ENCODE results near the gene MPZ. TPM values are rescaled to one million over a fixed set of nuclear protein-coding genes. Genes with fewer than 3 reads are reported as not detected.

MPZ gene
- total RNA-seq, 2 donors from 2014 or later, result 4.4 to 6.6 TPM

GRCh38 chr1:161285521-161285920 lies 24.2 kb downstream of the MPZ start:
- Mint-ChIP-seq H3K27ac (no peak overlapping the region), H3K4me1 (ENCODE audit: low read depth in 2 of 2) (no peaks in the 10 kb centered on the region), H3K27me3 (peaks cover 9 to 12% of the 10 kb centered on the region in 2 donors), H3K36me3 (no peaks in the 10 kb centered on the region), H3K4me3 (no peak overlapping the region), H3K9me3 (no peaks in the 10 kb centered on the region)
- no peak for ATAC-seq
- no peak for DNase-seq (ENCODE audit: low spot score)

GRCh38 chr1:161285113-161285512 lies 24.7 kb downstream of the MPZ start:
- H3K4me1 Mint-ChIP-seq (ENCODE audit: low read depth in 2 of 2), result no peaks in the 10 kb centered on the region
- no peaks in the 10 kb centered on the region for H3K36me3 Mint-ChIP-seq
- DNase-seq (ENCODE audit: low spot score) (no peak), ATAC-seq (no peak)
- H3K27me3 Mint-ChIP-seq, result peaks cover 9 to 12% of the 10 kb centered on the region in 2 donors
- H3K27ac Mint-ChIP-seq, result no peak overlapping the region
- H3K4me3 Mint-ChIP-seq, result no peak overlapping the region
- H3K9me3 Mint-ChIP-seq, result no peaks in the 10 kb centered on the region

GRCh38 chr1:161282991-161283390 lies 26.8 kb downstream of the MPZ start:
- Mint-ChIP-seq H3K4me3 (no peak overlapping the region), H3K36me3 (no peaks in the 10 kb centered on the region), H3K9me3 (no peaks in the 10 kb centered on the region), H3K27me3 (peaks cover 15 to 19% of the 10 kb centered on the region in 2 donors), H3K27ac (no peak overlapping the region), H3K4me1 (ENCODE audit: low read depth in 2 of 2) (no peaks in the 10 kb centered on the region)
- ATAC-seq (no peak), DNase-seq (ENCODE audit: low spot score) (no peak)

DNA sequence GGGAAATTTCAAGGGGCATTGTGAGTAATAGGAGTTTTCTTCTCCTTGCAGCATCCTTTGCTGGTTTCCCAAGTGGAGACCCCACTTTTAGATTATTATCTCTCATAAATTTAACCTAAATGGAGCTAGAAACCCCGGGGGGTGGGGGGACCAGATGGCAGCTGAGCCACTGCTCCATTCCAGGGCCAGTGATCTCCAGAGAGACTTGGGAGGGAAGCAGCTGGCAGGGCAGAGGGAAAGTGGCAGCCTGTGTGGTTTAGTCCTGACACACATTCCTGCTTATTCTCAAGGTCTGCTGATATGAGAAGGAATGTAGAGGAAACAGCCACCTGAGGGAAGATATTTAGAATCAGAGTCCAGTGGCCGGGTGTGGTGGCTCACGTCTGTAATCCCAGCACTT lies 34.9 kb downstream of the MPZ start:
- ATAC-seq (no peak), DNase-seq (ENCODE audit: low spot score) (no peak)
- no peak overlapping the region for H3K27ac Mint-ChIP-seq
- H3K9me3 Mint-ChIP-seq, result no peaks in the 10 kb centered on the region
- no peaks in the 10 kb centered on the region for H3K36me3 Mint-ChIP-seq
- no peaks in the 10 kb centered on the region for H3K4me1 Mint-ChIP-seq (ENCODE audit: low read depth in 2 of 2)
- peaks cover 17 to 41% of the 10 kb centered on the region in 2 donors for H3K27me3 Mint-ChIP-seq
- H3K4me3 Mint-ChIP-seq, result no peak overlapping the region

- no peak overlapping the region for H3K27ac Mint-ChIP-seq
- no peaks in the 10 kb centered on the region for H3K4me1 Mint-ChIP-seq (ENCODE audit: low read depth in 2 of 2)
- no peak for DNase-seq (ENCODE audit: low spot score)
- H3K4me3 Mint-ChIP-seq, result no peak overlapping the region
- peaks cover 14 to 35% of the 10 kb centered on the region in 2 donors for H3K27me3 Mint-ChIP-seq
- ATAC-seq, result no peak
- no peaks in the 10 kb centered on the region for H3K9me3 Mint-ChIP-seq
- no peaks in the 10 kb centered on the region for H3K36me3 Mint-ChIP-seq
Measured at GRCh38 chr1:161273402-161273801, 36.4 kb downstream of the MPZ start.

DNA sequence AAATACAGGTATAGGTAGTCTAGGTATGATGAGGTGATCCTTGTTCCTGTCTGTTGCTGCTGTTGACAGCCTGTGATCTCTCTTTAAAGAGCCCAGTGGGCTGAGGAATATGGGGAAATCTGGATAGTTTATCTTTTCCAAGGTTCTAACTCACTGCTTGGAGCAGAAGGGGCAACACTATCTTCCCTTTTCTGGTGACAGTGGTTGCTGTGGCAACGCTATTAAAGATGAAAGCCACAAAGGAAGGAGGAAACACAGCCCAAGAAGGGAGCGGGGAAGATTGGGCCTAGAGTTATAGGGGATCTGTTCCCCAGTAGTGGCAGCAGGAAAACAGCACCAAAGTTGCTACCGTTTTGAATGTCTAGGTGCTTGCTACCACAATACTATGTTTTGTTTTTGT lies 42.4 kb downstream of the MPZ start:
- ATAC-seq, result no peak
- no peak overlapping the region for H3K27ac Mint-ChIP-seq
- H3K9me3 Mint-ChIP-seq, result no peaks in the 10 kb centered on the region
- H3K36me3 Mint-ChIP-seq, result no peaks in the 10 kb centered on the region
- H3K27me3 Mint-ChIP-seq, result peaks cover 5 to 6% of the 10 kb centered on the region in 2 donors
- H3K4me1 Mint-ChIP-seq (ENCODE audit: low read depth in 2 of 2), result no peaks in the 10 kb centered on the region
- DNase-seq (ENCODE audit: low spot score), result no peak
- no peak overlapping the region for H3K4me3 Mint-ChIP-seq

DNA sequence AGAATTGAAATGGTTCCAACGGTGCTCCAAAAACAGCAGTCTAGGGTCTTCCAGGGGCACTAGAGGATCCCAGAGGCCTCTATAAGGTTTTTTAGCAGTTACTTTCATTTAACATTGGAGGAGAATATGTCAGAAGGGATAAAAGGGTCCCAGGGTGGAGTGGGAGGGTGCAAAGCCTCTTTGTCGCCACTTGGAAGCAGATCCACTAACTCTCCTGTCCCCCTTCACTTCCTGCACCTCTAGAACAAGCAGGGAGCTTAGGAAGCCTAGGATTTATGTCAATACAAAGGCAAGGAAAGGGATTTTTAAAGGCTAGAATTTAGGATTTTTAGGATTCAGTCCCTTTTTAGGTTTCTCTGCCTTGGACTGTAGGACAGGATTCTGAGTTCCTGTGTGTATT lies 42.9 kb downstream of the MPZ start:
- Mint-ChIP-seq H3K4me1 (ENCODE audit: low read depth in 2 of 2) (no peaks in the 10 kb centered on the region), H3K4me3 (no peak overlapping the region), H3K27me3 (peaks cover 7 to 10% of the 10 kb centered on the region in 2 donors), H3K36me3 (no peaks in the 10 kb centered on the region), H3K9me3 (no peaks in the 10 kb centered on the region), H3K27ac (no peak overlapping the region)
- no peak for DNase-seq (ENCODE audit: low spot score)
- no peak for ATAC-seq

GRCh38 chr1:161266202-161266601 lies 43.6 kb downstream of the MPZ start:
- peaks cover 14 to 16% of the 10 kb centered on the region in 2 donors for H3K27me3 Mint-ChIP-seq
- H3K4me3 Mint-ChIP-seq, result no peak overlapping the region
- H3K36me3 Mint-ChIP-seq, result no peaks in the 10 kb centered on the region
- no peaks in the 10 kb centered on the region for H3K4me1 Mint-ChIP-seq (ENCODE audit: low read depth in 2 of 2)
- no peak for DNase-seq (ENCODE audit: low spot score)
- H3K27ac Mint-ChIP-seq, result no peak overlapping the region
- no peaks in the 10 kb centered on the region for H3K9me3 Mint-ChIP-seq
- ATAC-seq, result no peak

- Mint-ChIP-seq H3K4me1 (ENCODE audit: low read depth in 2 of 2) (no peaks in the 10 kb centered on the region), H3K4me3 (no peak overlapping the region), H3K36me3 (no peaks in the 10 kb centered on the region), H3K9me3 (no peaks in the 10 kb centered on the region), H3K27ac (no peak overlapping the region), H3K27me3 (peaks cover 19 to 25% of the 10 kb centered on the region in 2 donors)
- no peak for DNase-seq (ENCODE audit: low spot score)
- no peak for ATAC-seq
Measured at GRCh38 chr1:161265305-161265704, 44.5 kb downstream of the MPZ start.

GRCh38 chr1:161261261-161262235 lies 48.2 kb downstream of the MPZ start:
- H3K4me3 Mint-ChIP-seq, result no peak overlapping the region
- DNase-seq (ENCODE audit: low spot score) (no peak), ATAC-seq (no peak)
- peaks cover 12 to 13% of the 10 kb centered on the region in 2 donors for H3K4me1 Mint-ChIP-seq (ENCODE audit: low read depth in 2 of 2)
- peaks cover 9% of the 10 kb centered on the region for H3K36me3 Mint-ChIP-seq
- H3K9me3 Mint-ChIP-seq, result no peaks in the 10 kb centered on the region
- peaks cover 40 to 55% of the 10 kb centered on the region in 2 donors for H3K27me3 Mint-ChIP-seq
- H3K27ac Mint-ChIP-seq, result no peak overlapping the region

GRCh38 chr1:161260376-161261260 lies 49.1 kb downstream of the MPZ start:
- H3K27me3 Mint-ChIP-seq, result peaks cover 43 to 59% of the 10 kb centered on the region in 2 donors
- ATAC-seq, result no peak
- DNase-seq (ENCODE audit: low spot score), result no peak
- H3K27ac Mint-ChIP-seq, result no peak overlapping the region
- H3K4me1 Mint-ChIP-seq (ENCODE audit: low read depth in 2 of 2), result peaks cover 12 to 13% of the 10 kb centered on the region in 2 donors
- peaks cover 10% of the 10 kb centered on the region for H3K36me3 Mint-ChIP-seq
- no peaks in the 10 kb centered on the region for H3K9me3 Mint-ChIP-seq
- H3K4me3 Mint-ChIP-seq, result no peak overlapping the region

- no peak overlapping the region for H3K4me3 Mint-ChIP-seq
- no peak for DNase-seq (ENCODE audit: low spot score)
- H3K9me3 Mint-ChIP-seq, result no peaks in the 10 kb centered on the region
- ATAC-seq, result no peak
- no peak overlapping the region for H3K27ac Mint-ChIP-seq
- H3K4me1 Mint-ChIP-seq (ENCODE audit: low read depth in 2 of 2), result peaks cover 12 to 13% of the 10 kb centered on the region in 2 donors
- peaks cover 14% of the 10 kb centered on the region for H3K36me3 Mint-ChIP-seq
- H3K27me3 Mint-ChIP-seq, result peaks cover 44 to 63% of the 10 kb centered on the region in 2 donors
Measured at GRCh38 chr1:161259765-161260164, 50.0 kb downstream of the MPZ start.

- Mint-ChIP-seq H3K4me1 (ENCODE audit: low read depth in 2 of 2) (peaks cover 12 to 13% of the 10 kb centered on the region in 2 donors), H3K4me3 (peak overlapping the region; percentile 76), H3K27me3 (peaks cover 41 to 63% of the 10 kb centered on the region in 2 donors), H3K27ac (no peak overlapping the region), H3K9me3 (no peaks in the 10 kb centered on the region), H3K36me3 (peaks cover 14% of the 10 kb centered on the region)
- DNase-seq (ENCODE audit: low spot score) (no peak), ATAC-seq (no peak)
Measured at GRCh38 chr1:161259345-161259702, 50.4 kb downstream of the MPZ start.
